Measurements from ENCODE around the gene FAM219B.

GRCh38 chr15:74897300-74897701 lies 9.3 kb downstream of the FAM219B start:
- TF ChIP-seq CREB1 (IDR thresholded peaks at IDR 0.05; ENCODE audit: low read depth) (no peak), YY1 (IDR thresholded peaks at IDR 0.05; ENCODE audit: low read depth) (no peak), EP300 (IDR thresholded peaks at IDR 0.05; ENCODE audit: borderline replicate concordance) (no peak), CEBPB (IDR thresholded peaks at IDR 0.05) (no peak), TAF1 (IDR thresholded peaks at IDR 0.05; ENCODE audit: low read depth) (no peak), RAD21 (IDR thresholded peaks at IDR 0.05; ENCODE audit: low read depth) (no peak), EGR1 (IDR thresholded peaks at IDR 0.05) (no peak; the same call in 1 of the 2 replicates), FOXM1 (IDR thresholded peaks at IDR 0.05; ENCODE audit: borderline replicate concordance, low read depth) (no peak), MAX (IDR thresholded peaks at IDR 0.05) (no peak)
